Gastrocnemius medialis (tissue), 4 donors: ENCODE measurements around the gene NCOR2.

Experiments used
- POLR2A ChIP-seq, 2 donors: fragments of 450-650 bp; IDR thresholded peaks; one replicate each; pipeline ENCODE4 v1.6.1; 2017; ENCODE audit warnings: antibody characterized with exemption in 2 of 2, mild to moderate bottlenecking in 2 of 2, moderate library complexity in 2 of 2
- TF ChIP-seq, protein P1 (sequence below), 5 experiments: fragments of 450-650 bp in 3 of 5; fragments of 200-600 bp in 2 of 5; sonication (generic) in 2 of 5; IDR thresholded peaks in 4 of 5; conservative IDR thresholded peaks in 1 of 5; 1 replicate in 4 of 5; 2 replicates in 1 of 5; pipeline ENCODE4 v1.5.1; 2016 to 2019; ENCODE audit warnings: antibody characterized with exemption in 5 of 5, mild to moderate bottlenecking in 3 of 5, moderate library complexity in 3 of 5

GRCh38 chr12:124604264-124604680 is 36.9 kb upstream of the NCOR2 start:
- TF ChIP-seq, protein P1, sequence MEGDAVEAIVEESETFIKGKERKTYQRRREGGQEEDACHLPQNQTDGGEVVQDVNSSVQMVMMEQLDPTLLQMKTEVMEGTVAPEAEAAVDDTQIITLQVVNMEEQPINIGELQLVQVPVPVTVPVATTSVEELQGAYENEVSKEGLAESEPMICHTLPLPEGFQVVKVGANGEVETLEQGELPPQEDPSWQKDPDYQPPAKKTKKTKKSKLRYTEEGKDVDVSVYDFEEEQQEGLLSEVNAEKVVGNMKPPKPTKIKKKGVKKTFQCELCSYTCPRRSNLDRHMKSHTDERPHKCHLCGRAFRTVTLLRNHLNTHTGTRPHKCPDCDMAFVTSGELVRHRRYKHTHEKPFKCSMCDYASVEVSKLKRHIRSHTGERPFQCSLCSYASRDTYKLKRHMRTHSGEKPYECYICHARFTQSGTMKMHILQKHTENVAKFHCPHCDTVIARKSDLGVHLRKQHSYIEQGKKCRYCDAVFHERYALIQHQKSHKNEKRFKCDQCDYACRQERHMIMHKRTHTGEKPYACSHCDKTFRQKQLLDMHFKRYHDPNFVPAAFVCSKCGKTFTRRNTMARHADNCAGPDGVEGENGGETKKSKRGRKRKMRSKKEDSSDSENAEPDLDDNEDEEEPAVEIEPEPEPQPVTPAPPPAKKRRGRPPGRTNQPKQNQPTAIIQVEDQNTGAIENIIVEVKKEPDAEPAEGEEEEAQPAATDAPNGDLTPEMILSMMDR (IDR thresholded peaks at IDR 0.05 in 4 of 5, conservative IDR thresholded peaks at IDR 0.05 in 1 of 5): no peak
- TF ChIP-seq POLR2A (IDR thresholded peaks at IDR 0.05): no peak
